GM12892 (cell line): ENCODE data around the gene C12orf56.

Experiments used
- POLR2A ChIP-seq: IDR thresholded peaks from 2 replicates; pipeline ENCODE4 v1.6.1; 2011; ENCODE audit warnings: low read depth, low read length, control low read depth
- POLR2AphosphoS5 ChIP-seq: IDR thresholded peaks from 2 replicates; pipeline ENCODE4 v1.6.1; 2011; ENCODE audit warnings: low read depth, low read length, control low read depth
- TAF1 ChIP-seq: IDR thresholded peaks from 2 replicates; pipeline ENCODE4 v1.6.1; 2011; ENCODE audit warnings: low read depth, mild to moderate bottlenecking, control low read depth, low read length, borderline replicate concordance

- TF ChIP-seq POLR2A (no peak), POLR2AphosphoS5 (no peak), TAF1 (no peak)
These were observed 11.6 kb upstream of the C12orf56 start for GRCh38 chr12:64402181-64402580.
